K562 (cell line): ENCODE data around the gene STK17A. TPM values are rescaled to one million over a fixed set of nuclear protein-coding genes. Genes with fewer than 3 reads are reported as not detected.

Experiments used
- CEBPB ChIP-seq: fragments of 450-650 bp; IDR thresholded peaks from 2 replicates; pipeline ENCODE4 v1.6.1; 2016; ENCODE audit warnings: missing genetic modification characterization, missing compliant biosample characterization
- CEBPG ChIP-seq, 3 experiments: fragments of 200-800 bp in 1 of 3; sonication (Bioruptor generic) in 1 of 3; sonication (generic) in 1 of 3; formaldehyde crosslinking in 1 of 3; IDR thresholded peaks in 2 of 3; conservative IDR thresholded peaks in 1 of 3; 2 replicates each; pipeline versions ENCODE4 v1.6.1 to v1.8.0; 2016 to 2022; ENCODE audit warnings: missing compliant biosample characterization in 2 of 3, missing genetic modification characterization in 2 of 3, mild to moderate bottlenecking in 1 of 3, missing genetic modification reagents in 1 of 3
- CHCHD3 ChIP-seq: fragments of 250-450 bp; sonication (Bioruptor Pico); IDR thresholded peaks from 2 replicates; pipeline ENCODE4 v2.1.2; 2022; ENCODE audit warnings: mild to moderate bottlenecking
- E4F1 ChIP-seq: fragments of 250-450 bp; sonication (Bioruptor Pico); IDR thresholded peaks from 2 replicates; pipeline ENCODE4 v1.5.0; 2021; ENCODE audit warnings: mild to moderate bottlenecking, borderline replicate concordance
- ELK3 ChIP-seq: fragments of 450-650 bp; formaldehyde crosslinking; IDR thresholded peaks from 2 replicates; pipeline ENCODE4 v1.4.0; 2020; ENCODE audit warnings: mild to moderate bottlenecking
- EP300 ChIP-seq: IDR thresholded peaks from 2 replicates; pipeline ENCODE4 v1.6.1; 2012; ENCODE audit warnings: low read length, improper control_type of control experiment
- GABPB2 ChIP-seq: fragments of 250-450 bp; sonication (Bioruptor Pico); conservative IDR thresholded peaks from 2 replicates; pipeline ENCODE4 v1.5.1; 2021; ENCODE audit warnings: mild to moderate bottlenecking
- HNRNPH1 ChIP-seq: fragments of 200-400 bp; formaldehyde crosslinking; optimal IDR thresholded peaks from 2 replicates; pipeline ENCODE3; 2017; ENCODE audit warnings: low read depth, mild to moderate bottlenecking, low read length, moderate library complexity
- ILK ChIP-seq: fragments of 450-650 bp; IDR thresholded peaks from 2 replicates; pipeline ENCODE4 v1.6.1; 2016; ENCODE audit warnings: missing genetic modification characterization, low read depth, mild to moderate bottlenecking, missing compliant biosample characterization, moderate library complexity, borderline replicate concordance
- NKRF ChIP-seq: fragments of 450-650 bp; IDR thresholded peaks from 2 replicates; pipeline ENCODE4 v1.6.1; 2016; ENCODE audit warnings: borderline replicate concordance
- NUFIP1 ChIP-seq: fragments of 450-650 bp; IDR thresholded peaks from 2 replicates; pipeline ENCODE4 v1.6.1; 2018; ENCODE audit not compliant: partially characterized antibody
- RFX1 ChIP-seq: fragments of 450-650 bp; IDR thresholded peaks from 2 replicates; pipeline ENCODE4 v1.6.1; 2016; ENCODE audit warnings: mild to moderate bottlenecking, moderate library complexity
- TFAM ChIP-seq: fragments of 250-450 bp; sonication (Bioruptor Pico); conservative IDR thresholded peaks from 2 replicates; pipeline ENCODE4 v1.5.0; 2021; ENCODE audit warnings: mild to moderate bottlenecking, moderate library complexity
- ZBTB7A ChIP-seq: IDR thresholded peaks from 2 replicates; pipeline ENCODE4 v1.6.1; 2011; ENCODE audit warnings: low read depth, mild to moderate bottlenecking, low read length, moderate library complexity, borderline replicate concordance; ENCODE audit not compliant: control insufficient read depth
- ZNF175 ChIP-seq: fragments of 200-800 bp; sonication (Bioruptor generic); IDR thresholded peaks from 2 replicates; pipeline ENCODE4 v1.6.1; 2016; ENCODE audit warnings: low read depth, mild to moderate bottlenecking, missing genetic modification characterization, missing compliant biosample characterization
- ZNF239 ChIP-seq: fragments of 250-450 bp; sonication (Bioruptor Pico); IDR thresholded peaks from 2 replicates; pipeline ENCODE4 v1.4.0; 2020; ENCODE audit warnings: mild to moderate bottlenecking
- ZNF324 ChIP-seq: fragments of 250-450 bp; sonication (Bioruptor Pico); IDR thresholded peaks from 2 replicates; pipeline ENCODE4 v1.4.0; 2020; ENCODE audit warnings: mild to moderate bottlenecking
- ZNF717 ChIP-seq: fragments of 250-450 bp; sonication (Bioruptor Pico); IDR thresholded peaks from 2 replicates; pipeline ENCODE4 v1.5.0; 2021
- polyA plus RNA-seq, 8 experiments: library from polyadenylated mRNA; depleted of rRNA in 4 of 8; stranded (reverse) in 5 of 8; unstranded in 3 of 8; fragments of >200 nt; fragmentation: Nextera tagmentation in 2 of 8; fragmentation: Illumina TruSeq in 1 of 8; extraction: Ambion mirVana in 2 of 8; extraction: Trizol in 1 of 8; gene quantifications; 2 replicates each; pipeline versions ENCODE4 v1.2.1 to v1.2.3, GENCODE V29; 2011 to 2014; ENCODE audit warnings: inconsistent platforms in 1 of 8, missing spikeins in 1 of 8
- total RNA-seq, 7 experiments: library from RNA; depleted of rRNA in 6 of 7; stranded (reverse); fragments of >200 nt in 6 of 7; fragmentation: Illumina TruSeq in 2 of 7; extraction: Trizol in 2 of 7; gene quantifications; 2 replicates each; pipeline versions ENCODE4 v1.2.1 to v1.2.3, GENCODE V29; 2011 to 2021; ENCODE audit warnings: low replicate concordance in 1 of 7
- TF ChIP-seq, protein P1 (sequence below), 2 experiments: fragments of 450-650 bp in 1 of 2; sonication (generic) in 1 of 2; formaldehyde crosslinking in 1 of 2; IDR thresholded peaks in 1 of 2; conservative IDR thresholded peaks in 1 of 2; 2 replicates each; pipeline versions ENCODE4 v1.6.1 to v1.8.1; 2016 to 2023; ENCODE audit warnings: mild to moderate bottlenecking in 2 of 2, moderate library complexity in 2 of 2, inconsistent platforms in 1 of 2, missing genetic modification reagents in 1 of 2
- TF ChIP-seq, protein P2 (sequence below): fragments of 450-650 bp; IDR thresholded peaks from 2 replicates; pipeline ENCODE4 v1.6.1; 2017; ENCODE audit warnings: antibody characterized with exemption

STK17A gene
- total and polyA plus RNA-seq, 9 of the 15 experiments (the other 6 are each of a cell fraction or from before 2014, with no cell fraction given), result 3.4 to 16.3 (median 13.2) TPM

- TF ChIP-seq NKRF, result no peak
- TF ChIP-seq CEBPG (CRISPR knock-in tag; IDR thresholded peaks at IDR 0.05), result peak; percentile 61
- peak; percentile 98 to 99 for TF ChIP-seq CEBPG (tag; conservative IDR thresholded peaks at IDR 0.05 in 1 of 2, IDR thresholded peaks at IDR 0.05 in 1 of 2)
- TF ChIP-seq GABPB2 (CRISPR knock-in tag), result no peak
- TF ChIP-seq EP300, result 0 out of 2 replicates have a peak, but pooled peaks have one; percentile 4
- no peak for TF ChIP-seq HNRNPH1
- no peak for TF ChIP-seq E4F1 (CRISPR knock-in tag)
- TF ChIP-seq, protein P1, sequence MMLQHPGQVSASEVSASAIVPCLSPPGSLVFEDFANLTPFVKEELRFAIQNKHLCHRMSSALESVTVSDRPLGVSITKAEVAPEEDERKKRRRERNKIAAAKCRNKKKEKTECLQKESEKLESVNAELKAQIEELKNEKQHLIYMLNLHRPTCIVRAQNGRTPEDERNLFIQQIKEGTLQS (IDR thresholded peaks at IDR 0.05), result peak; percentile 82
- TF ChIP-seq, protein P1 (CRISPR knock-in tag; conservative IDR thresholded peaks at IDR 0.05), result no peak
- TF ChIP-seq RFX1, result peak; percentile 40
- no peak for TF ChIP-seq ZNF717 (CRISPR knock-in tag)
- TF ChIP-seq TFAM (CRISPR knock-in tag), result no peak
- peak; percentile 84 for TF ChIP-seq ZNF175 (CRISPR knock-in tag)
- no peak for TF ChIP-seq ILK (tag)
- no peak for TF ChIP-seq ELK3
- TF ChIP-seq CEBPB (tag), result peak; percentile 86
- TF ChIP-seq CHCHD3 (CRISPR knock-in tag), result no peak
- TF ChIP-seq, protein P2, sequence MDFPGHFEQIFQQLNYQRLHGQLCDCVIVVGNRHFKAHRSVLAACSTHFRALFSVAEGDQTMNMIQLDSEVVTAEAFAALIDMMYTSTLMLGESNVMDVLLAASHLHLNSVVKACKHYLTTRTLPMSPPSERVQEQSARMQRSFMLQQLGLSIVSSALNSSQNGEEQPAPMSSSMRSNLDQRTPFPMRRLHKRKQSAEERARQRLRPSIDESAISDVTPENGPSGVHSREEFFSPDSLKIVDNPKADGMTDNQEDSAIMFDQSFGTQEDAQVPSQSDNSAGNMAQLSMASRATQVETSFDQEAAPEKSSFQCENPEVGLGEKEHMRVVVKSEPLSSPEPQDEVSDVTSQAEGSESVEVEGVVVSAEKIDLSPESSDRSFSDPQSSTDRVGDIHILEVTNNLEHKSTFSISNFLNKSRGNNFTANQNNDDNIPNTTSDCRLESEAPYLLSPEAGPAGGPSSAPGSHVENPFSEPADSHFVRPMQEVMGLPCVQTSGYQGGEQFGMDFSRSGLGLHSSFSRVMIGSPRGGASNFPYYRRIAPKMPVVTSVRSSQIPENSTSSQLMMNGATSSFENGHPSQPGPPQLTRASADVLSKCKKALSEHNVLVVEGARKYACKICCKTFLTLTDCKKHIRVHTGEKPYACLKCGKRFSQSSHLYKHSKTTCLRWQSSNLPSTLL, result no peak
- TF ChIP-seq ZNF239 (CRISPR knock-in tag), result no peak
- no peak for TF ChIP-seq ZBTB7A
- no peak for TF ChIP-seq NUFIP1
- TF ChIP-seq ZNF324 (CRISPR knock-in tag), result no peak
Measured at GRCh38 chr7:43553999-43554398, 28.9 kb upstream of the STK17A start (continued).
